ENCODE results near the gene TSPAN18.

The TSPAN18 gene

DNA sequence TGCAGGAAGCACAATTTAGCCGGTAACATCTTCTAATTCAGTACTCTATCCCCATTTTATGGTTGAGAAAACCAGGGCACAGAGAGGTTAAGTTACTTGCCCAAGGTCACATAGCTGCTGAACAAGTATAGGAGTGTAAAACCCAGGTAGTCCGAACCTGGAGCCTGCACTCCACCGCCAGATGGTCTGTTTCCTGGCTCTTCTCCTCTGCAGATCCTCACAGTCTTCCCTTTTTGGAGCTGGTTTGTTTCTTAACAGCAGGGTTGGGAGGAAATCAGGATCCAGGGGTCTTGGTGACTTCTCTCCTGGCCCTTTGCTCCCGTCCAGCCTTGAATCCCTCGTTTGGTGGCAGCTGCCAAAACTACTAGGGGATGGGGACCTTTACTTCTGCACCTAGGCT is 12.0 kb downstream of the TSPAN18 start:
- DNase-seq = no peak

DNA sequence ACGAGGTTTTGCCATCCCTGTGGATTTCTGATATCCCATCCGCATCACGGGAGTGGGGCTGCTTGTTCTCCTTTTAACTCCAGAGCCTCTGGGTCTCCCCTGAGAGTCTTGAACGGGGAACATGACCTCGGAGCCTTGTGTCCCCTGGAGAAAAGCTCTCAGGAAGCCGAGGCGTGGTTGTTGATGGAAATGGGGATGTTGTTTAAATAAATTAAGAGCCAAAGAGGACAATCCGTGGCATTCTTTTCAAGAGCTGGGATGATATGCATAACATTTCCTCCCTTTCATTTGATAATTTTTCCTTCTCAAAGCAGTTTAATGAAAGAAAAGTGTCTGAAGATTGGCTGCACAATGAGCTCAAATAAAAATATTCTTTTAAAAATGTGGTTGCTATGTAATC is 14.2 kb downstream of the TSPAN18 start:
- no peak for DNase-seq

DNA sequence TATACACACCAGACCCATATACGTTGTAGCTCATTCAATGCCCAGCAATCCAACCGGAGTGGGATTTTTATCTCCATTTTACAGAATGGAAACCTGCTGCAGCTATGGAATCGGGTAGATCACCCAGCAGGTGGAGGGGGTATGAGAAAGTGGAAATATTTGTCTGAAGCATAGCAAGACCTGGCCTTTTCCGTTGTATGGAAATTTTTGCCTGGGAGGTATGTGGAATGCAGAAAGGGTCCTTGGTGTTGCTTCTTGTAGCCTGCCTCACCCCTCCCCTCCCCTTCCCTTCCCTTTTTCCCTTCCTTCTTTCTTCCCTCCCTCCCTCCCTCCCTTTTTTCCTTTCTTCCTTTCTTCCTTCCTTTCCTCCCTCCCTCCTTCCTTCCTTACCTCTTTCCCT is 15.2 kb downstream of the TSPAN18 start:
- no peak for DNase-seq

DNA sequence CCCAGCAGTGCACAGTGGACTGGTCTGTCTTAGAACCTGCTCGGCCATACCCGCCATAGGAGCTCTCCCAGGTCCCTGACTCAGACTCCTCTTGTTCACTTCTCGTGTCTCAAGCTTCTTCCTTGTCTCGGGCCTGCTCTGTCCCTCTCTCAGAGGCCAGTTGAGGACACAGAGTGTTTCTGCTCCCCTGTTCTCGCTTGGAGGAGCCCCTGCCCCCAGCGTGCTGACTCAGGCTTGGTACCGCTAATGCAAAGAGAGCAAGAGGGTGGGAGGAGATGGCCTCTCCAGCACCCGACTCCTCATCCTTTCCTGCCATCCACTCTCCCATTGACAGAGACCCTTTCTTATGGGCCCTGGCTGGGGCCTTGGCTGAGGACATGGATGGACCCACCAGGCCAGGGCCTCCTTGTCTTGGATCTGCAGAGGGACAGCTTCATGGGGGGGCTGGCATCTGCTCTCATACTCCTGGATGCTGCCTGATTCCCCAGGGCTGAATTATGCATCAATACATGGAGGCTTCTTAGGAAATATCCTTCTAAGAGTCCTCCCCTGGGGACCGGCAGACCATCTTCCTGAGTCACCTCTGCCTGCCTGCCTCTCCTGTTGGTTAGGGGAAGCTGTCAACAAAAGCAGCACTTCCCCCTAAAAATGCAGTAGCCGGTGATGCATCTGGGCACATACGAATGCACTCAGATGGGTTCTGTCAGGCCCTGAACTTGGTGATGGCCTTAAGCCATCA is 15.9 kb downstream of the TSPAN18 start:
- no peak for DNase-seq

DNA sequence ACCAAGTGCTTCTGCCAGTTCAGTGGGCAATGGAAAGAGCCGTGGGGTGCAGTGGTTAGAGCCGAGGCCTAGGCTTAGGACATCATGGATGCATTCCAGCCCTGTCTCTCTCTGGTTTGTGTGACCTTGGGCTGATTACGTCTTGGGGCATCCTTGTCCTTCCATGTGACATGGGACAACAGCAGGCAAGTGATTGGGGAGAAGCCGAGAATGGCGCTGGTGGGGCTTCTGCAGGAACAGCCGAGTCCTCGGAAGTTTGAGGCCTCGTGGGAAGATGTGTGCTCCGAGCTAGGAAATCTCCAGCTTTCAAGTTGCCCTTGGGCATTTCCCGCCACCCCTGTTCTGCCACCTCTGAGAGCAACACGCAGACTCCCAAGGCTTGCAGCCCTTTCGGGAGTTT is 16.6 kb downstream of the TSPAN18 start:
- no peak for DNase-seq

DNA sequence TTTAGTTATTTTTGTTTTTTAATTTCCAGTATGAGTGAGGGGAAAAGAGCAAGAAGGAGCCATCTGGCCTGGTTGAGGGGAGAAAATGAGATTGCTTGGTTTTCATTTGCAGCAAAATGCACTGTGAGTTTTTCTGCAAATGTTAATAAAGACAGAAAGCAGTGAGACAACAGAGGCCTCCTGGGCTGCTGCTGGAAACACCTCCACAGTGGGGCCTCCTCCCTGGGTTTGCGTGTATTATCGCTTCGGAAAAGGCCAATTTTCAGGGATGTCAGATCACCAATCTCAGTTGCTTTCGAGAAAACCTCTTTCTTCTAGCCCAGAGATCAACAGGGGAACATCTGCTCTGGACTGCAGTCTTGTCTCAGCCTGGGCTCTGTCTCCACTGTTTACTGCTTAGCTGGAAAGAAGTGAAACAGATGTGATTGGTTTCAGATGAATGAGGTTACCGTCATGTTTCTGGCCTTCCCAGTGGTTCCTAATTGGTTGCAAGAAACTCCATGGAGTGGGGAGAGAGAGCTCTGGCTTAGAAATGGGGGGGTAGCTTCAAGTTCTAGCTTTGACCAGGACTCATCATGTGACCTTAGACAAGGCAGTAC is 17.3 kb downstream of the TSPAN18 start:
- no peak for DNase-seq

DNA sequence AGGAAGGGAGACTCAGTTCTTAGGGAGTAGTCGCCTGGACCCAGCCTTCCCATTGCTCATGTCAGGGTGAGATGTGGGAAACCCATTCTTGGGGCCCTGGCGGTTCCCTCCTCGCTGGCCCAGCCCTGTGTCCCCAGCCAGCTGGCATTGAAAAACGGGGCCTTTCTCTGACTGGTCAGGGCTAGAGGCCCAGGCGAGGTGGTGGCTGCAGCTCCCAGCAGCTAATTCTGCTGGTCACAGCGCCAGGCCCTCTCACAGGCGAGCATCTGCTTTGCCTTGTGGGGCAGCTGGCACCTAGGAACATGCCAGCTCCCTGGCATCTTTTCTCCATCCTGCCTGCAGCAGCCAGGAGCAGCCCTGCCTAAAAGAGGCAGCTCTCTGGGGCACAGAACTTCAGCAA is 20.1 kb downstream of the TSPAN18 start:
- no peak for DNase-seq

- no peak for DNase-seq
Observed at GRCh38 chr11:44747316-44747715, 20.6 kb downstream of the TSPAN18 start.

DNA sequence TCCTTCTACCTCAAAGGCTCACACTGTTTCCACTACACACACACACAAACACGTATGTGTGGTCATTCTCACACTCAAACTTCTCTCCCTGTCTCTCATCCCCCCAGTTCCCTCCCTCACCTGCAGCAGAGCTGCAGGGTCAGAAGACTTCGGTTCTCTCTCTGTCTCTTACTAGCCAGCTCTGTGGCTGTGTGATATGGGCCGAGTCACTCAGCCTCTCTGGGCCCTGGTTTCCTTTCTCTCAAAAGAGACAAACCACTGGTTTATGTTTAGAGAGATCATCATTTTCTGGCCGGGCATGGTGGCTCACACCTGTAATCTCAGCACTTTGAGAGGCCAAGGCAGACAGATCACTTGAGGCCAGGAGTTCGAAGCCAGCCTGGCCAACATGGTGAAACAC is 21.1 kb downstream of the TSPAN18 start:
- DNase-seq = no peak

- no peak for DNase-seq
Observed at GRCh38 chr11:44748606-44749005, 21.8 kb downstream of the TSPAN18 start.

GRCh38 chr11:44749189-44749588 is 22.4 kb downstream of the TSPAN18 start:
- DNase-seq = no peak

- DNase-seq = no peak
Observed at GRCh38 chr11:44750551-44751465, 24.0 kb downstream of the TSPAN18 start.

GRCh38 chr11:44752300-44752699 is 25.5 kb downstream of the TSPAN18 start:
- DNase-seq = no peak

DNA sequence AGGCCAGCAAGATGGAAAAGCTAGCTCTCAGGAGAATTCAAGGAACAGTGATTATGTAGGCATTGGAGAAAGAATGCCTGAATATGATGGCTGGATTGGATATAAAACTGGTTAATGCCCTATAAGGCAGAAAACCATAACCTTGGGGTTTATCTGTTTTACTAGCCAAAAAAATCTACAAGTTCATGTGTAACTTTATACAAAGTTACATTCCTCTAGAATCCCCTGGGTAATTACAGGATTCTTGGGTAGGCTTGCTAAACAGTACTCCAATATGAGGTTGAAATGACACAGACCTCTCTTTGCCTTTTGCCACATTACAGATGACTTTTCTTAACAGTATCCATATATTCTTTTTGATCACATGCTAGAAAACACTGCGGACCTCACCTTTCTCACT is 26.0 kb downstream of the TSPAN18 start:
- DNase-seq = no peak

DNA sequence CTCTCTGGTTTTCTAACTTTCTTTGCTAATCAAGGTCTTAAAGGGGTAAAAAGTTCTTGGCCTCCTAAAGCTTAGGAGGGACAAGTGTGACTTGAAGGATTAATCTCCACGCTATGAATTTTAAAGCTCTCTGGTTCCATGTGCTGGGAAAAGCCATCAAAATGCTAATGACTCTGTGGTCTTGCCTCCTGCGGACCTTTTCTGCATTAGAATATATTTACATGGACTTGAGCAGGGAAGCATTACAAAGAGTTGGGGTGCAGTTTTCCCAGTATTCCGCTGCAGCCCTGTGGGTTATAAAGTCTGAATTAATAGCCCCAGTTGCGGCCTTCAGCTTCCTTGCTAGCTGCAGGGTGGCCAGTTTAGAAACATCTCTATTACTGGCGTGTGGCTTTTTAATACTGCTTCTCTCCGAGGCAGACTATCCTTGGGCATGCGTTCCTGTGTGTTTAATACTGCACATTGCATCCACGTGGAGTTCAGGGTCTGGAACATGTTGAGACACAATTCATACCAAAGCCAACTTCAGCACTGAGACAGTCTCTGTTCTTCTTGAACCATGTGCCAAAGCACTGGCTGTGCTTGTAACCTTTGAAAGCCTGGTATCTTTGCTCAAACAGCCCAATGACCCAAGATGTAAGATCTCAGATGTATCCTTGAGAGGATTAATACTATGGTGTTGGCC is 27.3 kb downstream of the TSPAN18 start:
- DNase-seq = peak in 1 of 3 experiments; percentile 7

DNA sequence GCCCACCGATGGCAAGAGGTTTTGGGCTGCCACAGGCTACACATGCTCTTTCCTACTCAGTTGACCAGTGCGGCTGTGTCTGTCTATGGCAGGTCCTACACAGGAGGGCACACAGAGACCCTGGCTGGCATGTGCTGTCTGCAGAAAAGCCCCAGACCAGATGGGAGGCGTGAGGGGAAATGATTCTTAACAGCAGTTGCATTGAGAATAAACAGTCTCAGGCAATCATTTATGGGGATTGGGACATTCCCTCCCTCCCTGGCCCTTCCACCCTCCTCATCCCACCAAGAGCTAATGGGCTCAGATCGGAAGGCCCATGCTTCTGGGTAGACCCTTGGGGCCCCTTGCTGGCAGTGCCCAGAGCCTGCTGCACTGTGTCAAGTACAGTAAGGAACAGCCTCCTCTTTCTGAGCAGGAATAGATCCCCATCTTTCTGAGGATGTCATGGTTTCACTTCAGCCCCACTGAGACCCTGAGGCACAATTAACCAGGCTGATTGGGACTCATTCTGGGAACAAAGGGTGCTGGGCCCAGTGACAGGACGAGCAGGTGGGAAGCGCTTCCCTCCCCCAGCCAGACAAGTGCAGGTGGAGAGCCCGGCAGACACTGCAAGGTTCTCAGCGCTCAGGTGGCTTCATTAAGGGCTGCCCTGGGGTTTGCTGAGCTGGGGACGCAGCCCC is 28.3 kb downstream of the TSPAN18 start:
- DNase-seq = peak in 2 of 3 experiments; percentile 35 to 66

- DNase-seq = no peak
Observed at GRCh38 chr11:44755556-44756523, 29.1 kb downstream of the TSPAN18 start.

GRCh38 chr11:44758983-44759382 is 32.2 kb downstream of the TSPAN18 start:
- DNase-seq = no peak

DNA sequence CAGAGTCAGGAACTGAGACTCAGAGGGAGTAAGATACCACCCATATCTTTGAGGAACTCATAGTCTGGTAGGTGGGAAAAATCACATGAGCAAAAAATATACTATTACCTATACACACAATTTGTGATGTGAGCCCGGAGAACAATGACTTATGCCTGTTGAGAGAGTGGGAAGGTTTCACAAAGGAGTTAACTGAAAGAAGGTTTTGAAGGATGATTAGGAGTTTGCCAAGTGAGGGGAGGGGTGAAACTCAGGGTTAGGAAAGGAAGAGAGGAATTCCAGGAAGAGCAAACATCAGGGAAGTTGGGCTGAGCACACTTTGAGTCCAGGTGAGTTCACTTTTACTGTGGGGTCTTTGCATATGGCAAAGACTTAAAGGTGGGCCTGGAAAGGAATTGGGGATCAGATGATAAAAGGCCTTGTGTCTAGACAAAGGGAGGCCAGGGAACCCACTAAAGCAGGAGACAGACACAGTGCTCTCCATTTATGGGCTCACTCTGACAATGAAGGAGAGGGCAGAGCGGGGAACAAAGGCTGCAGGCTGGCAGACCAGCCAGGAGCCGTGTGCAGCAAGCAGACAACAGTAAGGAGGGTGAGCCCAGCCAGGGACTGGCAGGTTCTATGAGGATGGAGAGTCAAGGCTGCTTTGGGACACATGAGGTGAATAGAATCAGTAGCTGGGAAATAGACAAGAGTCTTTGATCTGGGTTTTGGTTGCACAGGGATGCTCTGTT is 33.1 kb downstream of the TSPAN18 start:
- DNase-seq = no peak

DNA sequence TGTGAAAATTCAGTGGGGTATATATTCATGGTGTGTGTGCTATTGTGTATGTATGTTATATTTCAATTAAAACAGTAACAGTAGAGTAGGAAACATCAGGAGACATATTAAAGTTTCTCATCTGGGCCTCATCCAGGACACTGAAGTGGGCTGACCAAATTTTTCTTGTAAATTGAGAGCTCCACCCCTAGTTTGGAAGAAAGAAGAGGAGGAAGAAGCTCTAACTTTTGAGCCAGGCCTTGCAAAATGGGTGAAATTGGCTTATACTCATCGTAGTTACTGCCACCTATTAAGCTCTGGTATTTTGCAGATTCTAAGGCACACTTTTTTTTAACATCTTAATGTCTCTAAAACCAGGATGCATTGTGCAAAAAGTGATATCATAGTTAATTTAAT is 33.7 kb downstream of the TSPAN18 start:
- DNase-seq = no peak
